Neural cell (in vitro differentiated cells): ENCODE data around the gene DRD4. TPM values are rescaled to one million over a fixed set of nuclear protein-coding genes. Genes with fewer than 3 reads are reported as not detected.

Experiments
- H2AFZ ChIP-seq: fragments of 200-600, 300-800 bp; sonication (generic), shearing (Covaris generic); 2 replicates; pipeline ENCODE4 v1.6.0; 2014; ENCODE audit warnings: low read depth, mild to moderate bottlenecking, antibody characterized with exemption, low read length, moderate library complexity
- H3F3A ChIP-seq: fragments of 200-600 bp; shearing (Covaris generic); 2 replicates; pipeline ENCODE4 v1.6.1; 2016; ENCODE audit warnings: mild to moderate bottlenecking, moderate library complexity, mixed read lengths, antibody characterized with exemption, low read length; ENCODE audit not compliant: insufficient read depth, poor library complexity, severe bottlenecking
- H3K27ac ChIP-seq: fragments of 200-600, 300-800 bp; sonication (generic), shearing (Covaris generic); 2 replicates; pipeline ENCODE4 v1.5.1; 2014; ENCODE audit warnings: mild to moderate bottlenecking, low read length, moderate library complexity
- H3K27me3 ChIP-seq: fragments of 300-800, 200-600 bp; sonication (generic), shearing (Covaris generic); 2 replicates; pipeline ENCODE4 v1.6.0; 2014; ENCODE audit warnings: mild to moderate bottlenecking, low read depth, low read length, moderate library complexity; ENCODE audit not compliant: insufficient read depth
- H3K36me3 ChIP-seq: fragments of 300-800, 200-600 bp; sonication (generic), shearing (Covaris generic); 2 replicates; pipeline ENCODE4 v1.5.1; 2014; ENCODE audit warnings: mild to moderate bottlenecking, antibody characterized with exemption, low read length, moderate library complexity; ENCODE audit not compliant: insufficient read depth
- H3K4me2 ChIP-seq: fragments of 300-800, 200-600 bp; sonication (generic), shearing (Covaris generic); 2 replicates; pipeline ENCODE4 v1.6.0; 2014; ENCODE audit warnings: mild to moderate bottlenecking, low read length
- H3K4me3 ChIP-seq: fragments of 300-800, 200-600 bp; sonication (generic), shearing (Covaris generic); 2 replicates; pipeline ENCODE4 v1.5.1; 2014; ENCODE audit warnings: mild to moderate bottlenecking, low read length, moderate library complexity
- H3K79me2 ChIP-seq: fragments of 200-600 bp; shearing (Covaris generic); replicated peaks from 2 replicates; pipeline ENCODE4 v1.6.0; 2014; ENCODE audit warnings: mild to moderate bottlenecking, low read length, moderate library complexity; ENCODE audit not compliant: insufficient read depth
- H3K9ac ChIP-seq: fragments of 300-800, 200-600 bp; sonication (generic), shearing (Covaris generic); 2 replicates; pipeline ENCODE4 v1.6.1; 2016; ENCODE audit warnings: mild to moderate bottlenecking, low read length, mixed read lengths
- H3K9me2 ChIP-seq: fragments of 200-600 bp; shearing (Covaris generic); 2 replicates; pipeline ENCODE4 v1.6.1; 2016; ENCODE audit warnings: mild to moderate bottlenecking, low read length, mixed read lengths; ENCODE audit not compliant: insufficient read depth
- H3K9me3 ChIP-seq: fragments of 200-600, 300-800 bp; sonication (generic), shearing (Covaris generic); 2 replicates; pipeline ENCODE4 v1.6.1; 2016; ENCODE audit warnings: mild to moderate bottlenecking, mixed run types, low read length, moderate library complexity, mixed read lengths
- H4K20me1 ChIP-seq: fragments of 200-600 bp; shearing (Covaris generic); 2 replicates; pipeline ENCODE4 v1.6.1; 2016; ENCODE audit warnings: mild to moderate bottlenecking, mixed run types; ENCODE audit not compliant: insufficient read depth
- CTCF ChIP-seq: fragments of 450-650 bp; IDR thresholded peaks from 2 replicates; pipeline ENCODE4 v1.5.1; 2014; ENCODE audit warnings: antibody characterized with exemption, mild to moderate bottlenecking, moderate library complexity; ENCODE audit not compliant: poor library complexity, severe bottlenecking
- EP300 ChIP-seq: fragments of 450-650 bp; conservative IDR thresholded peaks from 2 replicates; pipeline ENCODE4 v1.6.1; 2014; ENCODE audit warnings: antibody characterized with exemption, mild to moderate bottlenecking, moderate library complexity; ENCODE audit not compliant: poor library complexity, severe bottlenecking
- EZH2 ChIP-seq: fragments of 200-600, 300-800 bp; shearing (Covaris generic), sonication (generic); IDR thresholded peaks from 2 replicates; pipeline ENCODE4 v1.6.1; 2014; ENCODE audit warnings: antibody characterized with exemption, low read length, borderline replicate concordance, mild to moderate bottlenecking; ENCODE audit not compliant: insufficient read depth, poor library complexity, severe bottlenecking
- MXI1 ChIP-seq: fragments of 450-650 bp; conservative IDR thresholded peaks from 2 replicates; pipeline ENCODE4 v1.6.1; 2014; ENCODE audit warnings: antibody characterized with exemption, mild to moderate bottlenecking; ENCODE audit not compliant: poor library complexity, severe bottlenecking
- POLR2AphosphoS5 ChIP-seq: IDR thresholded peaks from 2 replicates; pipeline ENCODE4 v1.6.1; 2012
- RAD21 ChIP-seq: fragments of 450-650 bp; conservative IDR thresholded peaks from 2 replicates; pipeline ENCODE4 v1.6.1; 2014; ENCODE audit warnings: antibody characterized with exemption, mild to moderate bottlenecking, moderate library complexity
- REST ChIP-seq: IDR thresholded peaks from 2 replicates; pipeline ENCODE4 v1.6.1; 2012; ENCODE audit warnings: borderline replicate concordance
- SMC3 ChIP-seq: fragments of 450-650 bp; conservative IDR thresholded peaks from 2 replicates; pipeline ENCODE4 v1.6.1; 2014; ENCODE audit warnings: antibody characterized with exemption, mild to moderate bottlenecking, moderate library complexity; ENCODE audit not compliant: poor library complexity
- TAF1 ChIP-seq: IDR thresholded peaks from 2 replicates; pipeline ENCODE4 v1.6.1; 2012; ENCODE audit warnings: low read depth
- polyA plus RNA-seq: library from polyadenylated mRNA; depleted of rRNA; stranded (reverse); fragments of >200 nt; gene quantifications from 2 replicates; pipeline ENCODE4 v1.2.3, GENCODE V29; 2014

The DRD4 gene
- polyA plus RNA-seq, 1 donor from 2014 or later: not detected

- TF ChIP-seq POLR2AphosphoS5: no peak
- no peak for TF ChIP-seq TAF1
- TF ChIP-seq RAD21: no peak
- no peak for TF ChIP-seq SMC3
- no peak for TF ChIP-seq REST
- TF ChIP-seq MXI1: no peak
- TF ChIP-seq EZH2: no peak
- H3K27me3 ChIP-seq: no peaks in the 10 kb centered on the region
- H3K9ac ChIP-seq: no peak overlapping the region
- H3K4me3 ChIP-seq: no peak overlapping the region
- no peaks in the 10 kb centered on the region for H3K9me3 ChIP-seq
- H3K27ac ChIP-seq: no peak overlapping the region
- H3K4me2 ChIP-seq: no peak overlapping the region
- no peak overlapping the region for H2AFZ ChIP-seq
- no peaks in the 10 kb centered on the region for H3K79me2 ChIP-seq
- no peaks in the 10 kb centered on the region for H4K20me1 ChIP-seq
- H3K36me3 ChIP-seq: peaks cover 8% of the 10 kb centered on the region
- no peaks in the 10 kb centered on the region for H3K9me2 ChIP-seq
- no peaks in the 10 kb centered on the region for H3F3A ChIP-seq
Measured at GRCh38 chr11:679271-680207, 42.5 kb downstream of the DRD4 start.

GRCh38 chr11:680476-680875, 43.4 kb downstream of the DRD4 start:
- no peak overlapping the region for H2AFZ ChIP-seq
- H3F3A ChIP-seq: no peaks in the 10 kb centered on the region
- no peak overlapping the region for H3K27ac ChIP-seq
- TF ChIP-seq EP300 (no peak), MXI1 (no peak), CTCF (no peak), POLR2AphosphoS5 (no peak)
- H3K36me3 ChIP-seq: peaks cover 8% of the 10 kb centered on the region
- no peaks in the 10 kb centered on the region for H3K27me3 ChIP-seq
- H3K4me2 ChIP-seq: no peak overlapping the region
- H3K9ac ChIP-seq: no peak overlapping the region
- H3K9me2 ChIP-seq: no peaks in the 10 kb centered on the region
- no peaks in the 10 kb centered on the region for H3K79me2 ChIP-seq
- no peak overlapping the region for H3K4me3 ChIP-seq
- no peaks in the 10 kb centered on the region for H3K9me3 ChIP-seq
- no peaks in the 10 kb centered on the region for H4K20me1 ChIP-seq
